ENCODE results near the gene DKC1. TPM values are rescaled to one million over a fixed set of nuclear protein-coding genes. Genes with fewer than 3 reads are reported as not detected.
"Not testable (repeated sequence)": the region's sequence is repeated elsewhere in the genome, so short reads cannot be mapped to it uniquely, and the experiment has no call there.

Gene DKC1
- total RNA-seq, 1 donor from 2014 or later: 17.5 TPM

- FAIRE-seq (no peak), DNase-seq (ENCODE audit: low spot score in 2 of 2) (no peak)
Measured at GRCh38 chrX:154815274-154815818, 52.7 kb downstream of the DKC1 start.

- not testable (repeated sequence) for FAIRE-seq; DNase-seq (ENCODE audit: low spot score in 2 of 2)
Measured at GRCh38 chrX:154816326-154816898, 53.7 kb downstream of the DKC1 start.

GRCh38 chrX:154817048-154817618, 54.5 kb downstream of the DKC1 start:
- DNase-seq (ENCODE audit: low spot score in 2 of 2); FAIRE-seq: not testable (repeated sequence)

GRCh38 chrX:154818916-154819770, 56.5 kb downstream of the DKC1 start:
- FAIRE-seq (no peak), DNase-seq (ENCODE audit: low spot score in 2 of 2) (no peak)

GRCh38 chrX:154819771-154820341, 57.2 kb downstream of the DKC1 start:
- no peak for FAIRE-seq
- DNase-seq (ENCODE audit: low spot score in 2 of 2): no peak

GRCh38 chrX:154821523-154821922, 58.9 kb downstream of the DKC1 start:
- FAIRE-seq (no peak), DNase-seq (ENCODE audit: low spot score in 2 of 2) (no peak)

GRCh38 chrX:154822029-154822428, 59.4 kb downstream of the DKC1 start:
- no peak for FAIRE-seq
- no peak for DNase-seq (ENCODE audit: low spot score in 2 of 2)

- DNase-seq (ENCODE audit: low spot score in 2 of 2): no peak
- no peak for FAIRE-seq
Measured at GRCh38 chrX:154824638-154825037, 62.0 kb downstream of the DKC1 start.

GRCh38 chrX:154825586-154825985, 62.9 kb downstream of the DKC1 start:
- not testable (repeated sequence) for DNase-seq (ENCODE audit: low spot score in 2 of 2); FAIRE-seq

Small RNA genes lying within 50 kb of the gene (small RNA-seq; reads per million reads assigned to genes)
- gene SNORA36A: not detected

Other genes starting within 250 kb of the DKC1 start
- gene FAM3A, start 246.6 kb upstream of the DKC1 start, total RNA-seq: 9.8 TPM
- gene G6PD, start 216.0 kb upstream of the DKC1 start, total RNA-seq: 16.3 TPM
- gene IKBKG, start 215.2 kb upstream of the DKC1 start, total RNA-seq: 4.1 TPM
- not detected for gene CTAG1A, start 177.7 kb upstream of the DKC1 start, total RNA-seq
- not detected for gene CTAG1B, start 143.6 kb upstream of the DKC1 start, total RNA-seq
- gene CTAG2, start 109.3 kb upstream of the DKC1 start, total RNA-seq: not detected
- 0.82 TPM for gene GAB3, start 11.8 kb upstream of the DKC1 start, total RNA-seq
- gene MPP1, start 42.6 kb downstream of the DKC1 start, total RNA-seq: 20.0 TPM
- not detected for gene SMIM9, start 71.8 kb downstream of the DKC1 start, total RNA-seq
- gene F8A1, start 123.5 kb downstream of the DKC1 start, total RNA-seq: 2.4 TPM